ENCODE data around the gene C11orf58. TPM values are rescaled to one million over a fixed set of nuclear protein-coding genes. Genes with fewer than 3 reads are reported as not detected.

Gene C11orf58
- total and polyA plus RNA-seq, 4 donors, result 97.9 to 204 (median 126) TPM

DNA sequence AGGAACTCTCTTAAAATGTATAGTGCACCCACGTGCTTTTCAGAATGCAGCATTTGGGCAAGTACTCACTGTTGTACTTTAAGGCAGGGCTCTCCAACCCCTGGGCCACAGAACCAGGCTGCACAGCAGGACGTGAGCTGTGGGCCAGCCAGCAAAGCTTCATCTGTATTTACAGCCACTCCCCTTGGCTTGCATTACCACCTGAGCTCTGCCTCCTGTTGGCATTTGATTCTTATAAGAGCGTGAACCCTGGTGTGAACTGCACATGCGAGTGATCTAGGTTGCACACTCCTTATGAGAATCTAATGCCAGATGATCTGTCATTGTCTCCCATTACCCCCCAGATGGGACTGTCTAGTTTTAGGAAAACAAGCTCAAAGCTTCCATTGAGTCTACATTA is 3.0 kb downstream of the C11orf58 start:
- 60 to 63% methylated on average over 4 of the region's 4 CpGs for WGBS, 2 donors
- no peak for DNase-seq
- Histone ChIP-seq H3K27ac (ENCODE audit: low read depth in 1 of 2, low read length in 2 of 2) (peak overlapping the region in 1 of 2 donors; percentile 10), H3K36me3 (ENCODE audit: control insufficient read depth in 1 of 2, insufficient read depth in 2 of 2, low read length in 1 of 2) (no peaks in the 10 kb centered on the region), H3K4me1 (ENCODE audit: control insufficient read depth in 1 of 2, insufficient read depth in 2 of 2, low read length in 2 of 2) (peaks cover 3 to 8% of the 10 kb centered on the region in 2 donors), H3K9me3 (ENCODE audit: control insufficient read depth, low read length) (no peaks in the 10 kb centered on the region), H3K27me3 (ENCODE audit: control insufficient read depth in 1 of 2, insufficient read depth in 2 of 2, low read length in 1 of 2) (no peaks in the 10 kb centered on the region), H3K4me3 (ENCODE audit: low read length in 2 of 2) (no peak overlapping the region)
- intact Hi-C loops (cut with DNase I), result no loop called here
- no peak for ATAC-seq (ENCODE audit: low FRiP score)

DNA sequence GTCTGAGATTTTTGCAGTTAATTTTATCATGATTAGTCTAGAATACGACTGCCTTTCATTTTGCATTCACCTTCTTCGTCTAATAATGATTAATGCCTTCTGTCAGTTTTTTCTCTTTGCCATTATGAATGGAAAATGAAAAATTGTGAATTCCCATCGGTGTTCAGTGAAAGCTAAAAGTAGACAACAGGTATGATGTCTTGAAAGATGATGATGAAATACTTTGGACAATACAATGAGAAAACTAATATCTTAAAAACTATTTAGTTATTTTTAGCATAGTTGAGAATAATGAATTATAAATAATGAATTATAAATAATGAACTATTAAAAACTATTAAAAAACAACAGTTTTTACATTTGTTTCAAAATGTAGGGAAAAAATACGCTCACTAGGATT is 5.0 kb downstream of the C11orf58 start:
- Histone ChIP-seq H3K9me3 (ENCODE audit: control insufficient read depth, low read length) (no peaks in the 10 kb centered on the region), H3K27ac (ENCODE audit: low read depth in 1 of 2, low read length in 2 of 2) (no peak overlapping the region), H3K36me3 (ENCODE audit: control insufficient read depth in 1 of 2, insufficient read depth in 2 of 2, low read length in 1 of 2) (no peaks in the 10 kb centered on the region), H3K4me1 (ENCODE audit: control insufficient read depth in 1 of 2, insufficient read depth in 2 of 2, low read length in 2 of 2) (peaks cover 3 to 8% of the 10 kb centered on the region in 2 donors), H3K4me3 (ENCODE audit: low read length in 2 of 2) (no peak overlapping the region), H3K27me3 (ENCODE audit: control insufficient read depth in 1 of 2, insufficient read depth in 2 of 2, low read length in 1 of 2) (no peaks in the 10 kb centered on the region)
- intact Hi-C loops (cut with DNase I), result no loop called here
- 63 to 72% methylated on average over 4 of the region's 4 CpGs for WGBS, 2 donors
- DNase-seq, result no peak
- ATAC-seq (ENCODE audit: low FRiP score), result no peak

- Histone ChIP-seq H3K4me3 (ENCODE audit: low read length in 2 of 2) (no peak overlapping the region), H3K9me3 (ENCODE audit: control insufficient read depth, low read length) (no peaks in the 10 kb centered on the region), H3K4me1 (ENCODE audit: control insufficient read depth in 1 of 2, insufficient read depth in 2 of 2, low read length in 2 of 2) (peaks cover 3 to 8% of the 10 kb centered on the region in 2 donors), H3K27me3 (ENCODE audit: control insufficient read depth in 1 of 2, insufficient read depth in 2 of 2, low read length in 1 of 2) (no peaks in the 10 kb centered on the region), H3K27ac (ENCODE audit: low read depth in 1 of 2, low read length in 2 of 2) (no peak overlapping the region), H3K36me3 (ENCODE audit: control insufficient read depth in 1 of 2, insufficient read depth in 2 of 2, low read length in 1 of 2) (no peaks in the 10 kb centered on the region)
- DNase-seq (no peak), ATAC-seq (ENCODE audit: low FRiP score) (no peak)
- 81 to 82% methylated on average over 5 of the region's 5 CpGs for WGBS, 2 donors
- intact Hi-C loops (cut with DNase I), result no loop called here
Observed at GRCh38 chr11:16744128-16744725, 5.8 kb downstream of the C11orf58 start.

GRCh38 chr11:16745950-16746605 is 7.6 kb downstream of the C11orf58 start:
- 39 to 45% methylated on average over 2 of the region's 2 CpGs for WGBS, 2 donors
- Histone ChIP-seq H3K36me3 (ENCODE audit: control insufficient read depth in 1 of 2, insufficient read depth in 2 of 2, low read length in 1 of 2) (peaks cover 4 to 10% of the 10 kb centered on the region in 2 donors), H3K4me3 (ENCODE audit: low read length in 2 of 2) (no peak overlapping the region), H3K27ac (ENCODE audit: low read depth in 1 of 2, low read length in 2 of 2) (no peak overlapping the region), H3K4me1 (ENCODE audit: control insufficient read depth in 1 of 2, insufficient read depth in 2 of 2, low read length in 2 of 2) (peaks cover 0 to 3% of the 10 kb centered on the region in 2 donors), H3K9me3 (ENCODE audit: control insufficient read depth, low read length) (no peaks in the 10 kb centered on the region), H3K27me3 (ENCODE audit: control insufficient read depth in 1 of 2, insufficient read depth in 2 of 2, low read length in 1 of 2) (no peaks in the 10 kb centered on the region)
- intact Hi-C loops (cut with DNase I), result no loop called here
- no peak for DNase-seq
- ATAC-seq (ENCODE audit: low FRiP score), result no peak

- Histone ChIP-seq H3K27ac (ENCODE audit: low read depth in 1 of 2, low read length in 2 of 2) (no peak overlapping the region), H3K4me3 (ENCODE audit: low read length in 2 of 2) (no peak overlapping the region), H3K9me3 (ENCODE audit: control insufficient read depth, low read length) (no peaks in the 10 kb centered on the region), H3K27me3 (ENCODE audit: control insufficient read depth in 1 of 2, insufficient read depth in 2 of 2, low read length in 1 of 2) (no peaks in the 10 kb centered on the region), H3K4me1 (ENCODE audit: control insufficient read depth in 1 of 2, insufficient read depth in 2 of 2, low read length in 2 of 2) (no peaks in the 10 kb centered on the region), H3K36me3 (ENCODE audit: control insufficient read depth in 1 of 2, insufficient read depth in 2 of 2, low read length in 1 of 2) (peaks cover 4 to 11% of the 10 kb centered on the region in 2 donors)
- intact Hi-C loops (cut with DNase I), result no loop called here
- DNase-seq (no peak), ATAC-seq (ENCODE audit: low FRiP score) (no peak)
- WGBS, 2 donors, result 97% methylated on average over 1 of the region's 1 CpG
Observed at GRCh38 chr11:16749092-16749491, 10.6 kb downstream of the C11orf58 start.

DNA sequence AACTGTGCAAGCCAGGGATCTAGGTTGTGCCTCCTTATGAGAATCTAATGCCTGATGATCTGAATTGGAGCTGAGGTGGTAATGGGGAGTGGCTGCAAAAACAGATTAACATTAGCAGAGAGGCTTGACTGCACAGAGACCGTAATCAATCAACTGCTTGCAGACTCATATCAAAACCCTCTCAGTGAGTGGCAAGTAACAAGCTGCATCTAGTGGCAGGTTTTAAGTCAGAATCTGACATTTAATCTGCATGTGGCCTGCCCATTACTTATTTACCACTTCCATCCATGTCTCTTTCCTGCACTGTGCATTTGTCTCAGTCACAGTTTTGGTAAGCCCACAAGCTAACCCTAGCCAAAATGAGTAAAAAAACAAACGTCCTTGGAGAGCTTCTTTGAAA is 11.2 kb downstream of the C11orf58 start:
- intact Hi-C loops (cut with DNase I), result no loop called here
- Histone ChIP-seq H3K27ac (ENCODE audit: low read depth in 1 of 2, low read length in 2 of 2) (no peak overlapping the region), H3K27me3 (ENCODE audit: control insufficient read depth in 1 of 2, insufficient read depth in 2 of 2, low read length in 1 of 2) (no peaks in the 10 kb centered on the region), H3K9me3 (ENCODE audit: control insufficient read depth, low read length) (no peaks in the 10 kb centered on the region), H3K4me3 (ENCODE audit: low read length in 2 of 2) (no peak overlapping the region), H3K4me1 (ENCODE audit: control insufficient read depth in 1 of 2, insufficient read depth in 2 of 2, low read length in 2 of 2) (no peaks in the 10 kb centered on the region), H3K36me3 (ENCODE audit: control insufficient read depth in 1 of 2, insufficient read depth in 2 of 2, low read length in 1 of 2) (peaks cover 4 to 11% of the 10 kb centered on the region in 2 donors)
- no peak for DNase-seq
- 53 to 55% methylated on average over 2 of the region's 2 CpGs for WGBS, 2 donors
- no peak for ATAC-seq (ENCODE audit: low FRiP score)

DNA sequence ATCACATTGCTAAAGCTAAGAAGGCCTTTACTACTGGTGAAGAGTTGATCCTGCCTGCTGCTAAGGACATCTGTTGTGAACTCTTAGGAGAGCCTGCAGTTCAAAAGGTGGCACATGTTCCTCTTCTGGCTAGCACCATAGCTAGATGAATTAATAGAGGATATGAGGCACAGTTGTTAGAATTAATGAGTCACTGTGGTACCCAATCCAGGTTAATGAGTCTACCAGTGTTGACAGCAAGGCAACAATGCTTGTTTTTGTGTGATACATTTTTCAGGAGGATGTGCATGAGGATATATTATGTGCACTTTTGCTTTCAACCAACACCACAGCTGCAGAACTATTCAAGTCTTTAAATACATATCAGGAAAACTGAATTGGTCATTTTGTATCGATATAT is 12.0 kb downstream of the C11orf58 start:
- Histone ChIP-seq H3K4me1 (ENCODE audit: control insufficient read depth in 1 of 2, insufficient read depth in 2 of 2, low read length in 2 of 2) (no peaks in the 10 kb centered on the region), H3K27ac (ENCODE audit: low read depth in 1 of 2, low read length in 2 of 2) (no peak overlapping the region), H3K4me3 (ENCODE audit: low read length in 2 of 2) (no peak overlapping the region), H3K9me3 (ENCODE audit: control insufficient read depth, low read length) (no peaks in the 10 kb centered on the region), H3K27me3 (ENCODE audit: control insufficient read depth in 1 of 2, insufficient read depth in 2 of 2, low read length in 1 of 2) (no peaks in the 10 kb centered on the region), H3K36me3 (ENCODE audit: control insufficient read depth in 1 of 2, insufficient read depth in 2 of 2, low read length in 1 of 2) (peaks cover 4 to 11% of the 10 kb centered on the region in 2 donors)
- 36 to 97% methylated on average over 1 of the region's 1 CpG for WGBS, 2 donors
- no peak for DNase-seq
- intact Hi-C loops (cut with DNase I), result no loop called here
- ATAC-seq (ENCODE audit: low FRiP score), result no peak

DNA sequence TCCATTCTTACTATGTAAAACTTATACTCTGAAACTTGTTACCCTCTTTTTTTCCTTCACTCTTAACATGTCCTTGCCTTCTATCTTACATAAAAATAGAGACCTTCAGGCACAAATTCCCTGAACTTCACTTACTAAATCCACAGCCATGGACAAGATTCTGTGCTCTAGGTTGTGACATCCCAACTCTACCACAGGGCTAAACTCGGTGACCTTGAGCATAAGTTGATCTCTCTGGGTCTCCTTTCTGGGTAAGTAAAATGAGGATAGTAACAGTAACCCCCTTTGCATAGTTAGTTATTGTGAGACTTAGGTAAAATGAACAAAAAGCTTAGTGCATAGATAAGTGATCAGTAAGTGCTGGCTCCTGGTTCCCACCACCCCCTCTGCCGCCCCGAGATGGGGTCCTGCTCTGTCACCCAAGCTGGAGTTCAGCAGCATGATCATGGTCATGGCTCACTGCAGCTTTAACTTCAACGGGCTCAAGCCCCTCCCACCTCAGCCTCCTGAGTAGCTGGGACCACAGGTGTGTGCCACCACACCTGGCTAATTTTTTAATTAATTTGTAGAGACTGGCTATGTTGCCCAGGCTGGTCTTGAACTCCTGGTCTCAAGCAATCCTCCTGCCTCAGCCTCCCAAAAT is 20.1 kb downstream of the C11orf58 start:
- DNase-seq (no peak), ATAC-seq (ENCODE audit: low FRiP score) (no peak)
- intact Hi-C loops (cut with DNase I), result no loop called here
- peaks cover 0 to 2% of the 10 kb centered on the region in 2 donors for H3K36me3 ChIP-seq (ENCODE audit: control insufficient read depth in 1 of 2, insufficient read depth in 2 of 2, low read length in 1 of 2)
- H3K27ac ChIP-seq (ENCODE audit: low read depth in 1 of 2, low read length in 2 of 2), result no peak overlapping the region
- H3K4me1 ChIP-seq (ENCODE audit: control insufficient read depth in 1 of 2, insufficient read depth in 2 of 2, low read length in 2 of 2), result no peaks in the 10 kb centered on the region
- no peaks in the 10 kb centered on the region for H3K9me3 ChIP-seq (ENCODE audit: control insufficient read depth, low read length)
- no peak overlapping the region for H3K4me3 ChIP-seq (ENCODE audit: low read length in 2 of 2)
- H3K27me3 ChIP-seq (ENCODE audit: control insufficient read depth in 1 of 2, insufficient read depth in 2 of 2, low read length in 1 of 2), result no peaks in the 10 kb centered on the region
- 92 to 94% methylated on average over 4 of the region's 4 CpGs for WGBS, 2 donors

All from aorta (tissue), 5 donors.